Coronary artery (tissue), 2 donors: ENCODE results near the gene EIF4ENIF1.
"Not testable (repeated sequence)": the region's sequence is repeated elsewhere in the genome, so short reads cannot be mapped to it uniquely, and the experiment has no call there.

Experiments
- DNase-seq: peaks from one replicate; pipeline ENCODE4 v3.0.0-alpha.2; 2017; ENCODE audit warnings: low spot score
- H3K27ac ChIP-seq, 2 donors: fragments of 200-600 bp; sonication (generic); one replicate each; pipeline ENCODE4 v1.5.1; 2016 to 2019
- H3K4me3 ChIP-seq: fragments of 200-600 bp; sonication (generic); 2 replicates; pipeline ENCODE4 v1.5.1; 2016; ENCODE audit warnings: mild to moderate bottlenecking, moderate library complexity
- CTCF ChIP-seq: fragments of 200-600 bp; sonication (generic); IDR thresholded peaks from one replicate; pipeline ENCODE4 v1.5.1; 2019; ENCODE audit warnings: antibody characterized with exemption

The EIF4ENIF1 gene

GRCh38 chr22:31441652-31442051, 48.0 kb downstream of the EIF4ENIF1 start:
- no peak for DNase-seq
- TF ChIP-seq CTCF, result no peak
- no peak overlapping the region for H3K27ac ChIP-seq
- H3K4me3 ChIP-seq, result no peak overlapping the region

DNA sequence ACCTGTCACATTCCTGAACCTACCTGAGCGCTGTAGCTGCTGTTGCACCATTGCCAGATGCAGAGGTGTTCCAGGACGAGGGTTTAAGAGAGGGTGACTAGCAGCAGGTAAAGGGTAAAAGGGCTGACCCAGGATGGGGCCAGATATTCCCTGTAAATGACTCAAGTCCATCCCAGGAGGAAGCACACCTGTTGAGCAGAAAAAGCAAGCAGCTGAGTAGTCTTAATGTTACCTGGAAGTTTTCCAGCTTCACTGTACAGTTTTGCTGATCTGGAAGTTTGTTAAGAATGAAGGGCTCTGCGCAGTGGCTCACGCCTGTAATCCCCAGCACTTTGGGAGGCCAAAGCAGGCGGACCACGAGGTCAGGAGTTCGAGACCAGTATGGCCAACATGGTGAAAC, 49.0 kb downstream of the EIF4ENIF1 start:
- Histone ChIP-seq H3K27ac (no peak overlapping the region), H3K4me3 (no peak overlapping the region)
- no peak for TF ChIP-seq CTCF
- no peak for DNase-seq

- H3K4me3 ChIP-seq, result no peak overlapping the region
- no peak for DNase-seq
- no peak overlapping the region for H3K27ac ChIP-seq
- no peak for TF ChIP-seq CTCF
Observed at GRCh38 chr22:31439808-31440207, 49.8 kb downstream of the EIF4ENIF1 start.

- H3K4me3 ChIP-seq, result no peak overlapping the region
- no peak for TF ChIP-seq CTCF
- no peak for DNase-seq
- no peak overlapping the region for H3K27ac ChIP-seq
Observed at GRCh38 chr22:31436132-31436531, 53.5 kb downstream of the EIF4ENIF1 start.

DNA sequence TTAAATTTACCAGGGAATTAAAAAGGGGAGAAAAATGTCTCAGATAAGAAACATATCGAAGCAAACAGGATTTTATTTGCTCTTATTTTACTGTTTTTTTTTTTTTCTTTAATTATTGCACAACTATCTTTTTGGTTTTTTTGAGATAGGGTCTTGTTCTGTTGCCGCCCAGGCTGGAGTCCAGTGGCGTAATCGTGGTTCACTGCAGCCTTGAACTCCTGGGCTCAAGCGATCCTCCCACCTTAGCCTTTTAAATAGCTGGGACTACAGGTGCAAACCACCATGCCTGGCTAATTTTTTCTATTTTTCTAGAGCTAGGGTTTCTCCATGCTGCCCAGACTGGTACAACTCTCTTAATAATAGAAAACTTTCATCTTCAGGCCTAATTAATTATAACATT, 57.7 kb downstream of the EIF4ENIF1 start:
- Histone ChIP-seq H3K27ac (no peak overlapping the region), H3K4me3 (no peak overlapping the region)
- TF ChIP-seq CTCF, result no peak
- no peak for DNase-seq

- no peak for DNase-seq
- no peak for TF ChIP-seq CTCF
- no peak overlapping the region for H3K27ac ChIP-seq
- H3K4me3 ChIP-seq, result no peak overlapping the region
Observed at GRCh38 chr22:31425331-31426050, 64.2 kb downstream of the EIF4ENIF1 start.

GRCh38 chr22:31402350-31402749, 87.3 kb downstream of the EIF4ENIF1 start:
- H3K4me3 ChIP-seq, H3K27ac ChIP-seq: not testable (repeated sequence)

DNA sequence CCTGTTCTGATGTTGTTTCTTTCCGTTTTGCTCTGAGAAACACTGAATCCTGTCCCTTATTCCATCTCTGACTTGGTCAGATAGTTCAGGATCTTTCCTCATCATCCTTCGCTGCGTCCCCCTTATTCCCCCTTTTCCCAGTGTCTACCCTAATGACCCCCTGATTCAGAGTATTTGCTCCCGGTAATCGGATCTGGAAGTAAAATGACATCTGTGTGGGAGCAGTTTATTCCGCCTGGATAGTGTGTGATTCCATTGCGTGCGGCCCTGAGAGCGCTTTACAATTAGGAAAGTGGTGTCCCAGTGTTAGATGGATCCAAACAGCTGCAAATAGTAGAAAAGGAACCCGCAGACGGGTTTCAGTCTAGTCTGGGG, 89.6 kb downstream of the EIF4ENIF1 start:
- TF ChIP-seq CTCF, result no peak
- Histone ChIP-seq H3K27ac (peak overlapping the region; percentile 83 to 86), H3K4me3 (peak overlapping the region; percentile 96)
- no peak for DNase-seq

More at GRCh38 chr22:31402350-31402749, 87.3 kb downstream of the EIF4ENIF1 start:
- DNase-seq, result not testable (repeated sequence)
